WTC11 (cell line): Measurements from ENCODE around the gene NDST3. TPM values are rescaled to one million over a fixed set of nuclear protein-coding genes. Genes with fewer than 3 reads are reported as not detected.

Experiments used
- AFF4 ChIP-seq: sonication (generic); formaldehyde crosslinking; IDR thresholded peaks from 2 replicates; pipeline ENCODE4 v1.8.1; 2023; ENCODE audit warnings: mild to moderate bottlenecking, missing genetic modification reagents, borderline replicate concordance
- AR ChIP-seq: fragments of 250-450 bp; sonication (Bioruptor Pico); IDR thresholded peaks from 2 replicates; pipeline ENCODE4 v1.9.0; 2021; ENCODE audit warnings: mild to moderate bottlenecking
- ATF3 ChIP-seq: sonication (generic); formaldehyde crosslinking; conservative IDR thresholded peaks from 2 replicates; pipeline ENCODE4 v1.8.1; 2022; ENCODE audit warnings: mild to moderate bottlenecking, missing genetic modification reagents
- CBFB ChIP-seq: sonication (generic); formaldehyde crosslinking; IDR thresholded peaks from 2 replicates; pipeline ENCODE4 v1.8.1; 2022; ENCODE audit warnings: mild to moderate bottlenecking, low read depth, missing genetic modification reagents
- E2F1 ChIP-seq: sonication (generic); formaldehyde crosslinking; IDR thresholded peaks from 2 replicates; pipeline ENCODE4 v1.8.0; 2022; ENCODE audit warnings: mild to moderate bottlenecking, missing genetic modification reagents
- FOXJ3 ChIP-seq: sonication (generic); formaldehyde crosslinking; IDR thresholded peaks from 2 replicates; pipeline ENCODE4 v1.9.0; 2021; ENCODE audit warnings: missing genetic modification reagents, mild to moderate bottlenecking, borderline replicate concordance
- FOXP1 ChIP-seq: sonication (generic); formaldehyde crosslinking; IDR thresholded peaks from 2 replicates; pipeline ENCODE4 v1.8.0; 2022; ENCODE audit warnings: missing genetic modification reagents, mild to moderate bottlenecking, moderate library complexity, borderline replicate concordance
- GRHL2 ChIP-seq: fragments of 250-450 bp; sonication (Bioruptor Pico); IDR thresholded peaks from 2 replicates; pipeline ENCODE4 v1.8.0; 2022; ENCODE audit warnings: mild to moderate bottlenecking, moderate library complexity; ENCODE audit not compliant: insufficient replicate concordance, severe bottlenecking
- IRF1 ChIP-seq: sonication (generic); formaldehyde crosslinking; IDR thresholded peaks from 2 replicates; pipeline ENCODE4 v1.8.0; 2023; ENCODE audit warnings: missing genetic modification reagents
- MYBL2 ChIP-seq: sonication (generic); formaldehyde crosslinking; IDR thresholded peaks from 2 replicates; pipeline ENCODE4 v1.8.1; 2023; ENCODE audit warnings: mild to moderate bottlenecking, moderate library complexity, missing genetic modification reagents
- PREB ChIP-seq: sonication (generic); formaldehyde crosslinking; IDR thresholded peaks from 2 replicates; pipeline ENCODE4 v1.8.1; 2022; ENCODE audit warnings: mild to moderate bottlenecking, missing genetic modification reagents, moderate library complexity, borderline replicate concordance
- RELA ChIP-seq: sonication (generic); formaldehyde crosslinking; IDR thresholded peaks from 2 replicates; pipeline ENCODE4 v1.8.1; 2022; ENCODE audit warnings: missing genetic modification reagents, mild to moderate bottlenecking, borderline replicate concordance
- STAT6 ChIP-seq: sonication (generic); formaldehyde crosslinking; conservative IDR thresholded peaks from 2 replicates; pipeline ENCODE4 v1.8.1; 2023; ENCODE audit warnings: mild to moderate bottlenecking, low read depth, missing genetic modification reagents, moderate library complexity
- TEAD1 ChIP-seq: sonication (generic); formaldehyde crosslinking; IDR thresholded peaks from 2 replicates; pipeline ENCODE4 v1.8.0; 2022; ENCODE audit warnings: mild to moderate bottlenecking, missing genetic modification reagents
- USF1 ChIP-seq: sonication (generic); formaldehyde crosslinking; IDR thresholded peaks from 2 replicates; pipeline ENCODE4 v1.8.0; 2022; ENCODE audit warnings: mild to moderate bottlenecking, missing genetic modification reagents
- ZNF121 ChIP-seq: sonication (generic); formaldehyde crosslinking; IDR thresholded peaks from 2 replicates; pipeline ENCODE4 v1.8.0; 2023; ENCODE audit warnings: missing genetic modification reagents
- ZNF219 ChIP-seq: sonication (generic); formaldehyde crosslinking; IDR thresholded peaks from 2 replicates; pipeline ENCODE4 v1.8.0; 2023; ENCODE audit warnings: missing genetic modification reagents, mild to moderate bottlenecking, borderline replicate concordance
- ZNF396 ChIP-seq: fragments of 250-450 bp; sonication (Bioruptor Pico); IDR thresholded peaks from 2 replicates; pipeline ENCODE4 v1.8.0; 2021; ENCODE audit warnings: mild to moderate bottlenecking, moderate library complexity, borderline replicate concordance
- ZNF425 ChIP-seq: fragments of 250-450 bp; sonication (Bioruptor Pico); conservative IDR thresholded peaks from 2 replicates; pipeline ENCODE4 v1.9.0; 2021; ENCODE audit warnings: mild to moderate bottlenecking
- ZNF671 ChIP-seq: fragments of 250-450 bp; sonication (Bioruptor Pico); IDR thresholded peaks from 2 replicates; pipeline ENCODE4 v1.8.0; 2021; ENCODE audit warnings: mild to moderate bottlenecking
- total RNA-seq: library from RNA; stranded (reverse); gene quantifications from 3 replicates; pipeline ENCODE4 v1.2.3, GENCODE V29; 2021

NDST3 gene
- total RNA-seq, 1 experiment from 2014 or later = 0.37 TPM

GRCh38 chr4:118033148-118034052 lies 886 bp upstream of the NDST3 start (continued):
- TF ChIP-seq GRHL2 (CRISPR knock-in tag) (no peak), MYBL2 (CRISPR knock-in tag) (no peak), ATF3 (CRISPR knock-in tag) (no peak), FOXP1 (peak; percentile 46; the same call in 1 of the 2 replicates), ZNF671 (no peak), ZNF425 (CRISPR knock-in tag) (no peak), IRF1 (CRISPR knock-in tag) (no peak), USF1 (CRISPR knock-in tag) (no peak), STAT6 (CRISPR knock-in tag) (no peak), FOXJ3 (no peak), AFF4 (CRISPR knock-in tag) (no peak), E2F1 (CRISPR knock-in tag) (no peak), AR (CRISPR knock-in tag) (no peak), ZNF396 (CRISPR knock-in tag) (no peak), CBFB (CRISPR knock-in tag) (no peak), RELA (no peak), ZNF219 (CRISPR knock-in tag) (no peak), ZNF121 (CRISPR knock-in tag) (peak; percentile 96), PREB (CRISPR knock-in tag) (no peak), TEAD1 (CRISPR knock-in tag) (no peak)
